Medulla oblongata (tissue), 1 donor: ENCODE data around the gene TUT4.

Source experiments
- DNase-seq: peaks from one replicate; pipeline ENCODE4 v3.0.0-alpha.2; 2015; ENCODE audit errors: extremely low spot score

Gene TUT4

GRCh38 chr1:52532731-52533327 is 20.1 kb downstream of the TUT4 start:
- no peak for DNase-seq

DNA sequence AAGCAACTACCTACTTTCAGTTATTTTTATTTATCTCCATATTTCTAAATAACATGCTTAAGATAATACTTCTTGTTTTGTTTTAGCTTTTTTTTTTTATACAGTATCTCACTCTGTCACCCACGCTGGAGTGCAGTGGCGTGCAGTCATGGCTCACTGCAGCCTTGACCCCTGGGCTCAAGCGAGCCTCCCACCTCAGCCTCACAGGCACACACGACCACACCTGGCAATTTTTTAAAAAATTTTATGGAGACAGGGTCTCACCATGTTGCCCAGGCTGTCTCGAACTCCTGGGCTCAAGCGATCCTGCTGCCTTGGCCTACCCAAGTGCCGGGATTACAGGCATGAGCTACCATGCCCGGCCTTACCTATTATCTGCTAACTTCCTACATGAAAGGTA is 20.6 kb downstream of the TUT4 start:
- no peak for DNase-seq

GRCh38 chr1:52531249-52531872 is 21.5 kb downstream of the TUT4 start:
- DNase-seq: no peak

- DNase-seq: no peak
Measured at GRCh38 chr1:52530563-52531144, 22.2 kb downstream of the TUT4 start.

DNA sequence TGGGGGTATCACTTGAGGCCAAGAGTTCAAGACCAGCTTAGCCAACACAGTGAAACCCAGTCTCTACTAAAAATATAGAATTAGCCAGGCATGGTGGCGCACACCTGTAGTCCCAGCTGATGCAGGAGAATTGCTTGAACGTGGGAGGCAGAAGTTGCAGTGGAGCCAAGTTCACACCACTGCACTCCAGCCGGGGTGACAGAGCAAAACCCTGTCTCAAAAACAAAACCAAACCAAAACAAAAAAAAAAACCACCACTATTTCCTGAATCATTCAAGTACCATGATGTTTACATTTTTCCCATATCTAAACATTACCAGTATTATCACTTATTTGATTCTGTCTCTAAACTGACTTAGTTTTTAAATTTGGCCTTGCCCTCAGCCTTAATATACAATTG is 29.5 kb downstream of the TUT4 start:
- DNase-seq: no peak

DNA sequence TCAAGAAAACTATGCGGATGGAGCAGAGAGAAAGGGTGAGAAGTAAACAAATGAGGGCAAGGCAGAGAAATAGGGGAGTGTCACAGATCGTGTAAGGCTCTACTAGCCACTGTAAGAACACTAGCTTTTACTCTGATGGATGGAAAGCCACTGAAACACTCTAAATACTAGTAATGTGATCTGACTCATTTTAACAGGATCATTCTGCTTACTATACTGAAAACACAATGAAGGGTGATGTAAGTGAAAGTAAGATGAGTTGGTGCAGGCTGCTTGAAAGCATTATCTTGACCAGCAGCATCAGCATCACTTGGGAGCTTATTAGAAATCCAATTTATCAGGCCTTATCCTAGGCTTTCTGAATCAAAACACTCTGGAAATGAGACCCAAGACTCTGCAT is 32.7 kb downstream of the TUT4 start:
- DNase-seq: no peak

GRCh38 chr1:52518962-52519361 is 33.9 kb downstream of the TUT4 start:
- no peak for DNase-seq

DNA sequence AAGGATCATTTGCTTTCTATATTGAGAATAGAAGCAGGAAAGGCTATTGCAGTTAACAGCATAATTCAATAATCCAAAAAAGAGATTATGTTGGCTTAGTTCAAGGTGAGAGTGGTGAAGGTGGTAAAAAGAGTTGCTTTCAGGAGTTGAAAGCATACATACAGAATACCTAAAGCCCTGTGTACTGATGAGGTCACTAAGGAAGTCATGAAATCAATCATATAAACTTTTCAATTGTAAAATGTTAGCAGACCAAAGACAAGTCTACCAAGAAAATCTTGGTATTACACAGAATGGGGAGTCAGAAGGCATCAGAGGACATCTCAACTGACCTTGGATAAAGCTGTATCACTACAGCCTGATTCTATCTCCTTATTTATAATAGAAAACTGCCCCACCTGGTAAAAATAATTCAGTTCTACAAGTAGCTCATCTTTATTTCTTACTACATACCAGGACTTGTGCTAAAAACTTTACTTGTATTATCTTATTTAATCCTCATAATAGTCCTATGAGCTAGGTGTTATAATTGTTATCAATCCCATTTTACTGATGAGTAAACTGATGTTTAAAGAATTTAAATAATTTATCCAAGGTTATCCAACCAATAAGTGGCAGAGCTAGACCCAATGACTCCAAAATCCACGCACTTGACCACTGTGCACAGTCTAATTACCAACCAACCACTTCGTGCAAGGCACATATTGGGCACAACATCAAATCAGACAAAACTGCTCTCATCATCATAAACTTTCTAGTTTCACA is 40.9 kb downstream of the TUT4 start:
- no peak for DNase-seq

- no peak for DNase-seq
Measured at GRCh38 chr1:52511439-52511838, 41.5 kb downstream of the TUT4 start.

GRCh38 chr1:52506920-52507546 is 45.9 kb downstream of the TUT4 start:
- no peak for DNase-seq

DNA sequence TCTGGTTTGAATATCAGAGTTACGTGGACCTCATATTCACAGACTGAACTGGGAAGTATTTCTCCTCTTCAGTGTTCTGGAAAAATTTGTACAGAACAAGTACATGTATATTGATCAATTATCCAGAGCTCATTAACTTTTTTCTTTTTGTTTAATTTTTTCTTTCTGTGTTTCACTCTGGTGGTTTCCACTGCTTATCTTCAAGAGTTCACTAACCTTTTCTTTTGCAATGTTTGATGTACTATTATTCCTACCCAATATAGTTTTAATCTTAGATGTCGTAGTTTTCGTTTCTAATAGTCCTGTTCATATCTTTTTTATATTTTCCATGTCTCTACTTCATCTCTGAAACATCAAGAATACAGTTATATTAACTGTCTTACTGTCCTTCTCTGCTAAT is 46.5 kb downstream of the TUT4 start:
- no peak for DNase-seq

DNA sequence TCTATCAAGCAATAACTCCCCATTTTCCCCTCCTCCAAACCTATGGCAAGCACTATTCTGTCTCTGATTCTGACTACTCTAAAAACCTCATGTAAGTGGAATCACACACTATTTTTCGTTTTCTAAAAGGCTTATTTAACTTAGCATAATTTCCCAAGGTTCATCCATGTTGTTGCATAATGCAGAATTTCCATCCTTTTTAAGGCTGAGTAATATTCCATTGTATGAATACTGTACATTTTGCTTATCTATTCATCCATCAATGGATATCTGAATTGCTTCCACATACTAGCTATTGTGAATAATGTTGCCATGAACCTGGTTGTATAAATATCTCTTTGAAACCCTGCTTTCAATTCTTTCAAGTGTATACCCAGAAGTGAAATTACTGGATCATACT is 48.2 kb downstream of the TUT4 start:
- DNase-seq: no peak

GRCh38 chr1:52503706-52504105 is 49.2 kb downstream of the TUT4 start:
- no peak for DNase-seq

DNA sequence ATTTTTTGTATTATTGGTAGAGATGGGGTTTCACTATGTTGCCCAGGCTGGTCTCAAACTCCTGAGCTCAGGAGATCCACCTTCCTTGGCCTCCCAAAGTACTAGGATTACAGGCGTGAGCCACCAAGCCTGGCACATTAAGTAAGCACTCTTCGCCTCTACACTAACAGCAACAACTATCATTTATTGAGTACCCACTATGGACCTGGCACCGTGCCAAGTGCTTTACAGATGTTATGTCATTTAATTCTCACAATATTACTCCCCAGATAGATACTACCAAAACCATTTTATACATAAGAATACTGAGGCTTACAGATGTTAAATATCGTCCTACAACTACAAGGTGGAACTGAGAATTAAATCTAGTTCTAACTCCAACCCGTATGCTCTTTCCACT is 50.1 kb downstream of the TUT4 start:
- DNase-seq: no peak

- no peak for DNase-seq
Measured at GRCh38 chr1:52487632-52488031, 65.3 kb downstream of the TUT4 start.

DNA sequence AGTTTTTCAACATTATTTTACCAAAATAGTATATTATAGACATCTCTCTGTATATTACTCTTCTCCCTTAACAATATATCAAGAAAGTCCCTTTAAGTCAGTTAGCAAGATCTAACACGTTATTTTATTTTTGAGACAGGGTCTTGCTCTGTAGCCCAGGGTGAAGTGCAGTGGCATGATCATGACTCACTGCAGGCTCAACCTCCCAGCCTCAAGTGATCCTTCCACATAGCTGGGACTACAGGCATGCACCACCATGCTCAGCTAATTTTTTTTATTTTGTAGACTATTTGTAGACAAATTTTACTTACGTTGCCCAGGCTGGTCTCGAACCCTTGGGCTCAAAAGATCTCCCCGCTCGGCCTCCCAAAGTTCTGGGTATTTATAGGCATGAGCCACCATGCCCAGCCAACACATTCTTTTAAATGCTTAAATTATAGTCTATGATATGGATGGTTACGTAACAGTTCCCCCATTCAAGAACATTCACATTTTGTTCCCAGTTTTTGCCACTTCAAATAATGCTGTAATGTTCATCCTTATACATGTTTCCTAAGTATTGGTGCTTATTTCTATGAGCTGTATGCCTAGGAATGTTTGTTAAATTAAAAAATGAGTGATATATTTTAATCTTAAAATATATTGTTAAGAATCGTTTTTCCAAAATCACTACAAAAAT is 70.4 kb downstream of the TUT4 start:
- DNase-seq: no peak

GRCh38 chr1:52479076-52479475 is 73.8 kb downstream of the TUT4 start:
- DNase-seq: no peak

DNA sequence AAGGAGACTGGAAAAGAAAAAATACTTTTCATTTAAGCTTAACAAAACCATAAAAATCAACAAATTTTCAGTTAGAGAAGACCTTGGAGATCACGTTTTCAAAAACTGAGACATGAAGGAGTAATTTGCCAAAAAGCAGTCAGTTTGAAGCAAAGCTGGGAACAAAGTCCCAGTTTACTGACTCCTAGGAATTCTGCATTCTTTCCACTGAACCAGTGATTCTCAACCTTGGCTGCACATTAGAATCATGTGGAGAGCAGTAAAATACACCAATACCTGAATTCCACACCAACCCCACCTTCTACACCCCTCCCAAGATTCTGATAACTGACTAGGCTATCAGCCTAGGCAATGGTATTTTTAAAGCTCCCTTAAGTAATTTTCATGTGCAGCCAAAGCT is 75.0 kb downstream of the TUT4 start:
- DNase-seq: no peak

- DNase-seq: no peak
Measured at GRCh38 chr1:52476943-52477342, 75.9 kb downstream of the TUT4 start.

GRCh38 chr1:52474807-52475206 is 78.1 kb downstream of the TUT4 start:
- no peak for DNase-seq

DNA sequence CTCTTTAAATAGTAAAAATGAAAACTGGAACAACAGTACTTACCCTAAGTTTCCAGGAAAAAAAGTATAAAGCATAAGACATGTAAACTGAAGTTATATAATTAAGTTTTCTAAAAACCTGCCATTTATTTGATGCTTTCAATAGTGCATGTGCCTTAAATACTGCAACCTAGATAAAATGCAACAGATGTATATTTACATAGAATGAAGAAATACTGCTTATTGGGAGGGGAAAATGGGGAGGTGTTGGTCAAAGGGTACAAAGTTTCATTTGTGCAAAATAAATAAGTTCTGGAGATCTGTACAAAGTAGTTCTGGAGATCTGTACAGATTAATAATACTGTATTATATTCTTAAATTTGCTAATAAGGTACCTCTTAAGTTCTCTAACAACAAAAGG is 79.9 kb downstream of the TUT4 start:
- no peak for DNase-seq

GRCh38 chr1:52472384-52472783 is 80.5 kb downstream of the TUT4 start:
- DNase-seq: no peak
